DND-41 (cell line): Measurements from ENCODE around the gene PACS2.
A peak's percentile ranks its signal among the peaks of the same experiment; 100 is the strongest.

Source experiments
- ATAC-seq: fragments of 200-7000 bp; cut with Tn5 transposase; 3 replicates; pipeline ENCODE4 v1.9.1; 2021; ENCODE audit warnings: low read depth; ENCODE audit not compliant: insufficient read depth
- DNase-seq: peaks from one replicate; pipeline ENCODE4 v3.0.0-alpha.2; 2020
- H2AFZ ChIP-seq: 2 replicates; pipeline ENCODE4 v1.6.0; 2012; ENCODE audit warnings: low read depth, low read length
- H3K27ac ChIP-seq: 2 replicates; pipeline ENCODE4 v1.5.1; 2012; ENCODE audit warnings: low read length, inconsistent platforms
- H3K27me3 ChIP-seq: fragments of 200-600 bp; sonication (generic); 2 replicates; pipeline ENCODE4 v1.6.0; 2012; ENCODE audit warnings: low read length, mild to moderate bottlenecking, inconsistent platforms; ENCODE audit not compliant: insufficient read depth, poor library complexity
- H3K36me3 ChIP-seq: 2 replicates; pipeline ENCODE4 v1.5.1; 2012; ENCODE audit warnings: low read length, inconsistent platforms; ENCODE audit not compliant: insufficient read depth
- H3K4me1 ChIP-seq: 2 replicates; pipeline ENCODE4 v1.5.1; 2012; ENCODE audit warnings: mild to moderate bottlenecking, low read length; ENCODE audit not compliant: insufficient read depth
- H3K4me2 ChIP-seq: 2 replicates; pipeline ENCODE4 v1.6.0; 2012; ENCODE audit warnings: mild to moderate bottlenecking, moderate library complexity, low read length, inconsistent platforms; ENCODE audit not compliant: insufficient read depth
- H3K4me3 ChIP-seq, 2 experiments: fragments of 200-600 bp in 1 of 2; shearing (Covaris generic) in 1 of 2; 2 replicates each; pipeline ENCODE4 v1.5.1; 2012 to 2016; ENCODE audit warnings: inconsistent platforms in 2 of 2, low read length in 2 of 2, mild to moderate bottlenecking in 2 of 2, low read depth in 1 of 2, moderate library complexity in 1 of 2
- H3K79me2 ChIP-seq: 2 replicates; pipeline ENCODE4 v1.6.0; 2012; ENCODE audit warnings: low read length, inconsistent platforms; ENCODE audit not compliant: insufficient read depth
- H3K9ac ChIP-seq: 2 replicates; pipeline ENCODE4 v1.6.0; 2012; ENCODE audit warnings: low read depth, mild to moderate bottlenecking, inconsistent platforms, low read length, moderate library complexity
- H3K9me3 ChIP-seq: 2 replicates; pipeline ENCODE4 v1.5.1; 2012; ENCODE audit warnings: low read length, moderate library complexity, mild to moderate bottlenecking, inconsistent platforms; ENCODE audit not compliant: insufficient read depth, severe bottlenecking
- H4K20me1 ChIP-seq: 2 replicates; pipeline ENCODE4 v1.6.0; 2012; ENCODE audit warnings: low read length; ENCODE audit not compliant: insufficient read depth
- CTCF ChIP-seq: IDR thresholded peaks from 2 replicates; pipeline ENCODE4 v1.5.1; 2012; ENCODE audit warnings: borderline replicate concordance, low read length, moderate library complexity, mild to moderate bottlenecking; ENCODE audit not compliant: poor library complexity, severe bottlenecking; ENCODE audit errors: extremely low read depth
- EZH2 ChIP-seq: IDR thresholded peaks from 3 replicates; pipeline ENCODE4 v1.6.1; 2012; ENCODE audit warnings: borderline replicate concordance, low read depth, mild to moderate bottlenecking, moderate library complexity, low read length, inconsistent platforms; ENCODE audit not compliant: severe bottlenecking

PACS2 gene

GRCh38 chr14:105397350-105397931 is 82.9 kb downstream of the PACS2 start:
- H3K4me1 ChIP-seq, result peaks cover 30% of the 10 kb centered on the region
- peaks cover 22% of the 10 kb centered on the region for H3K79me2 ChIP-seq
- H2AFZ ChIP-seq, result peak overlapping the region; percentile 91
- peaks cover 12% of the 10 kb centered on the region for H4K20me1 ChIP-seq
- peak overlapping the region; percentile 98 for H3K9ac ChIP-seq
- no peaks in the 10 kb centered on the region for H3K27me3 ChIP-seq
- peak overlapping the region; percentile 94 for H3K4me2 ChIP-seq
- peak overlapping the region; percentile 97 for H3K27ac ChIP-seq
- no peaks in the 10 kb centered on the region for H3K9me3 ChIP-seq
- DNase-seq (no peak), ATAC-seq (no peak)
- H3K4me3 ChIP-seq, result peak overlapping the region; percentile 92 to 95; a peak in 3 of 4 replicates
- peaks cover 27% of the 10 kb centered on the region for H3K36me3 ChIP-seq
- TF ChIP-seq CTCF (no peak), EZH2 (no peak)

- peaks cover 30% of the 10 kb centered on the region for H3K4me1 ChIP-seq
- DNase-seq (peak; percentile 92), ATAC-seq (peak; percentile 83)
- peak within 1 kb of the TSS; percentile 91 for H2AFZ ChIP-seq
- peak within 1 kb of the TSS; percentile 97 for H3K27ac ChIP-seq
- peak; percentile 31 for TF ChIP-seq CTCF
- TF ChIP-seq EZH2, result no peak
- H3K79me2 ChIP-seq, result peaks cover 22% of the 10 kb centered on the region
- peak within 1 kb of the TSS; percentile 94 for H3K4me2 ChIP-seq
- H4K20me1 ChIP-seq, result peaks cover 12% of the 10 kb centered on the region
- H3K4me3 ChIP-seq, result peak within 1 kb of the TSS; percentile 92 to 95
- H3K9ac ChIP-seq, result peak within 1 kb of the TSS; percentile 98
- no peaks in the 10 kb centered on the region for H3K9me3 ChIP-seq
- no peaks in the 10 kb centered on the region for H3K27me3 ChIP-seq
- H3K36me3 ChIP-seq, result peaks cover 27% of the 10 kb centered on the region
Measured at GRCh38 chr14:105398044-105398725, 83.6 kb downstream of the PACS2 start, which contains the start of gene TEX22. Gene TEX22, plus strand, starts transcription at chr14:105398538. Its CDS starts 803 bp downstream, at chr14:105399341.

- H3K27me3 ChIP-seq, result no peaks in the 10 kb centered on the region
- peaks cover 22% of the 10 kb centered on the region for H3K79me2 ChIP-seq
- peak overlapping the region; percentile 94 for H3K4me2 ChIP-seq
- peak overlapping the region; percentile 97 for H3K27ac ChIP-seq
- no peak for TF ChIP-seq EZH2
- TF ChIP-seq CTCF, result no peak
- H3K4me3 ChIP-seq, result peak overlapping the region; percentile 92 to 95
- H3K9ac ChIP-seq, result peak overlapping the region; percentile 98
- peaks cover 30% of the 10 kb centered on the region for H3K4me1 ChIP-seq
- peaks cover 12% of the 10 kb centered on the region for H4K20me1 ChIP-seq
- DNase-seq, result peak; percentile 76
- ATAC-seq, result peak; percentile 76
- H3K36me3 ChIP-seq, result peaks cover 27% of the 10 kb centered on the region
- H3K9me3 ChIP-seq, result no peaks in the 10 kb centered on the region
- peak overlapping the region; percentile 60 for H2AFZ ChIP-seq
Measured at GRCh38 chr14:105398726-105399465, 84.3 kb downstream of the PACS2 start.
